HL-60/S4 (cell line): Measurements from ENCODE around the gene C11orf98.

Experiments
- in situ Hi-C: fragments of 300-500 bp; cut with MboI; formaldehyde crosslinking; loops from 2 replicates; pipeline ENCODE4 v1.14.3; 2022; ENCODE audit warnings: low sequenced_read_pairs

Gene C11orf98

GRCh38 chr11:62614275-62614674, 50.7 kb downstream of the C11orf98 start:
- in situ Hi-C loops = no loop called here

GRCh38 chr11:62613291-62613778, 51.7 kb downstream of the C11orf98 start:
- in situ Hi-C loops = no loop called here
